ENCODE measurements around the gene CISH.

DNA sequence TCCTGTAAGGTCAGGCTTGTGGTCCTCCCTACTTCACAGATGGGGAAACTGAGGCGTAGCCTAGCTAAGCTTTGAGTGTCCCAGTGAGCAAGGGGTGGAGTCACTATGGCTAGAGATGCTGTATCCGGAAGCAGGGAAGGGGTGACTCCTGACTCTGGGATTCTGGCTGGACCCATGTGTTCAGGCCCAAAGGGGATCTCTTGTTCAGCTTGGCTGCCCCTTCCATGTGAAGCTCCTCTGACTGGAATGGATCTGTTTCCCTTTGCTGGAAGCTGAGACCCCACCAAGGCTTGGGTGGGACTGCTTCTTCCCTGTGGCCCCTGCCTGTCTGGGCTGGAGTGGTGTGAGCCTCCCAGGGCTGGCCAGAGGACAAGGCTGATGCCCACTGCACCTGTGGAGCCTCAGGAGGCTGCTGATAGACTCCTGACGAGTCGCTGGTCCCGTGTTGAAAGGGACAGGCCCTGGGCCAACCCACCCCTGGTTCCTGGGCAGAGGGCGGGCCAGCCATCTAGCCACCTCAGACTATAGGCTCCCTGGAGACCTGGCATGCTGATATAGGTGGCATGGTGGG, 6.4 kb upstream of the CISH start:
- no peak for TF ChIP-seq CTCF (IDR thresholded peaks at IDR 0.05 in 4 of 5, conservative IDR thresholded peaks at IDR 0.05 in 1 of 5)
- peak; percentile 76 to 78 for TF ChIP-seq POLR2A (IDR thresholded peaks at IDR 0.05)
